K562 (cell line): ENCODE measurements around the gene GRIN1. TPM values are rescaled to one million over a fixed set of nuclear protein-coding genes. Genes with fewer than 3 reads are reported as not detected.

ENCODE experiments used
- BRCA1 ChIP-seq, 2 experiments: fragments of 450-650 bp in 1 of 2; sonication (generic) in 1 of 2; formaldehyde crosslinking in 1 of 2; IDR thresholded peaks; 2 replicates each; pipeline versions ENCODE4 v1.5.0 to v1.6.1; 2017 to 2020; ENCODE audit warnings: mild to moderate bottlenecking in 1 of 2, missing genetic modification reagents in 1 of 2
- NFATC3 ChIP-seq: fragments of 450-650 bp; IDR thresholded peaks from 2 replicates; pipeline ENCODE4 v1.6.1; 2017; ENCODE audit warnings: mild to moderate bottlenecking
- NR2C2 ChIP-seq, 2 experiments: fragments of 200-800 bp in 1 of 2; sonication (Bioruptor generic) in 1 of 2; sonication (generic) in 1 of 2; formaldehyde crosslinking in 1 of 2; IDR thresholded peaks; 2 replicates each; pipeline versions ENCODE4 v1.6.1 to v1.8.0; 2016 to 2022; ENCODE audit warnings: mild to moderate bottlenecking in 1 of 2, missing compliant biosample characterization in 1 of 2, missing genetic modification characterization in 1 of 2, missing genetic modification reagents in 1 of 2
- RHOXF2B ChIP-seq: fragments of 250-450 bp; sonication (Bioruptor Pico); conservative IDR thresholded peaks from 2 replicates; pipeline ENCODE4 v1.5.1; 2021
- SOX6 ChIP-seq: fragments of 450-650 bp; IDR thresholded peaks from 2 replicates; pipeline ENCODE4 v1.6.1; 2014; ENCODE audit warnings: mild to moderate bottlenecking
- ZNF57 ChIP-seq: fragments of 450-650 bp; formaldehyde crosslinking; IDR thresholded peaks from 2 replicates; pipeline ENCODE4 v1.4.0; 2020; ENCODE audit warnings: mild to moderate bottlenecking, moderate library complexity
- polyA plus RNA-seq, 8 experiments: library from polyadenylated mRNA; depleted of rRNA in 4 of 8; stranded (reverse) in 5 of 8; unstranded in 3 of 8; fragments of >200 nt; fragmentation: Nextera tagmentation in 2 of 8; fragmentation: Illumina TruSeq in 1 of 8; extraction: Ambion mirVana in 2 of 8; extraction: Trizol in 1 of 8; gene quantifications; 2 replicates each; pipeline versions ENCODE4 v1.2.1 to v1.2.3, GENCODE V29; 2011 to 2014; ENCODE audit warnings: inconsistent platforms in 1 of 8, missing spikeins in 1 of 8
- total RNA-seq, 7 experiments: library from RNA; depleted of rRNA in 6 of 7; stranded (reverse); fragments of >200 nt in 6 of 7; fragmentation: Illumina TruSeq in 2 of 7; extraction: Trizol in 2 of 7; gene quantifications; 2 replicates each; pipeline versions ENCODE4 v1.2.1 to v1.2.3, GENCODE V29; 2011 to 2021; ENCODE audit warnings: low replicate concordance in 1 of 7
- TF ChIP-seq, protein P1 (sequence below): sonication (generic); formaldehyde crosslinking; IDR thresholded peaks from 2 replicates; pipeline ENCODE4 v1.8.0; 2023; ENCODE audit warnings: mild to moderate bottlenecking, missing genetic modification reagents
- TF ChIP-seq, protein P2 (sequence below): sonication (generic); formaldehyde crosslinking; IDR thresholded peaks from 2 replicates; pipeline ENCODE4 v1.8.1; 2023; ENCODE audit warnings: mild to moderate bottlenecking, missing genetic modification reagents, moderate library complexity
- TF ChIP-seq, protein P3 (sequence below): sonication (generic); formaldehyde crosslinking; IDR thresholded peaks from 2 replicates; pipeline ENCODE4 v1.9.0; 2022; ENCODE audit warnings: mild to moderate bottlenecking, missing genetic modification reagents
- TF ChIP-seq, protein P4 (sequence below): fragments of 200-800 bp; sonication (Bioruptor generic); IDR thresholded peaks from 2 replicates; pipeline ENCODE4 v1.6.1; 2016; ENCODE audit warnings: missing genetic modification characterization, missing compliant biosample characterization
- TF ChIP-seq, protein P5 (sequence below): sonication (generic); formaldehyde crosslinking; IDR thresholded peaks from 2 replicates; pipeline ENCODE4 v1.5.0; 2020; ENCODE audit warnings: missing genetic modification reagents
- TF ChIP-seq, protein P6 (sequence below): fragments of 250-450 bp; sonication (Bioruptor Pico); IDR thresholded peaks from 2 replicates; pipeline ENCODE4 v1.8.0; 2021; ENCODE audit warnings: moderate library complexity, mild to moderate bottlenecking, inconsistent platforms

GRIN1 gene
- total and polyA plus RNA-seq, 9 of the 15 experiments (the other 6 are each of a cell fraction or from before 2014, with no cell fraction given): 0.03 to 0.35 (median 0.16) TPM; not detected in 6

DNA sequence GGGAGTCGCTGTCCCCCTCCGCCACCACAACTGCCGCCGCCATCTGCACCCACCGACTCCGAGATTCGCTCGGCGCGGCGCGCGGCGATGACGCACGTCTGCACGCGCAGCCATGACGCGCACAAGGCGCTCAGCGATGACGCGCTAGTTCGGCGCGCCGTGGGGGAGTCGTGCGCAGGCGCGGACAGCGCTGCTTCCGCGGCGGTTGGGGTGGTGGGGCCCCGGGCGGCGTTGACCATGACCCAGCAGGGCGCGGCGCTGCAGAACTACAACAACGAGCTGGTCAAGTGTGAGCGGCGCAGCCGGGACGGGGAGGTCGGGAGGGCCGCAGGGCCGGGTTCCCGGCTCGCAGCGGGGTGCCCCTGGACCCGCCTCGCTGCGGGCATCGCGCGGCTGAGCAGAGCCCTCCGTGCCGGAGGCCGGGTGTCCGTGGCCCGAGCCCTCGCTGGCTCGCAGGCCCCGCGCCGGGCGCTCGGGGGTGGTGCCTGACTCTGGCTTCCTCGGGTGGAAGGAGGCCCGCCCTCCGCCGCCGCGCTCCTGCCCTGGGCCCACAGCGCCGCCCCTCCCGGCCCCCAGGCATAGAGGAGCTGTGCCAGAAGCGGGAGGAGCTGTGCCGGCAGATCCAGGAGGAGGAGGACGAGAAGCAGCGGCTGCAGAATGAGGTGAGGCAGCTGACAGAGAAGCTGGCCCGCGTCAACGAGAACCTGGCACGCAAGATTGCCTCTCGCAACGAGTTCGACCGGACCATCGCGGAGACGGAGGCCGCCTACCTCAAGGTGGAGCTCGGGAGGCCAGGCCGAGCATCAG, 49.7 kb downstream of the GRIN1 start, which contains the start of the genes ANAPC2 and SSNA1 (continued):
- TF ChIP-seq, protein P1, sequence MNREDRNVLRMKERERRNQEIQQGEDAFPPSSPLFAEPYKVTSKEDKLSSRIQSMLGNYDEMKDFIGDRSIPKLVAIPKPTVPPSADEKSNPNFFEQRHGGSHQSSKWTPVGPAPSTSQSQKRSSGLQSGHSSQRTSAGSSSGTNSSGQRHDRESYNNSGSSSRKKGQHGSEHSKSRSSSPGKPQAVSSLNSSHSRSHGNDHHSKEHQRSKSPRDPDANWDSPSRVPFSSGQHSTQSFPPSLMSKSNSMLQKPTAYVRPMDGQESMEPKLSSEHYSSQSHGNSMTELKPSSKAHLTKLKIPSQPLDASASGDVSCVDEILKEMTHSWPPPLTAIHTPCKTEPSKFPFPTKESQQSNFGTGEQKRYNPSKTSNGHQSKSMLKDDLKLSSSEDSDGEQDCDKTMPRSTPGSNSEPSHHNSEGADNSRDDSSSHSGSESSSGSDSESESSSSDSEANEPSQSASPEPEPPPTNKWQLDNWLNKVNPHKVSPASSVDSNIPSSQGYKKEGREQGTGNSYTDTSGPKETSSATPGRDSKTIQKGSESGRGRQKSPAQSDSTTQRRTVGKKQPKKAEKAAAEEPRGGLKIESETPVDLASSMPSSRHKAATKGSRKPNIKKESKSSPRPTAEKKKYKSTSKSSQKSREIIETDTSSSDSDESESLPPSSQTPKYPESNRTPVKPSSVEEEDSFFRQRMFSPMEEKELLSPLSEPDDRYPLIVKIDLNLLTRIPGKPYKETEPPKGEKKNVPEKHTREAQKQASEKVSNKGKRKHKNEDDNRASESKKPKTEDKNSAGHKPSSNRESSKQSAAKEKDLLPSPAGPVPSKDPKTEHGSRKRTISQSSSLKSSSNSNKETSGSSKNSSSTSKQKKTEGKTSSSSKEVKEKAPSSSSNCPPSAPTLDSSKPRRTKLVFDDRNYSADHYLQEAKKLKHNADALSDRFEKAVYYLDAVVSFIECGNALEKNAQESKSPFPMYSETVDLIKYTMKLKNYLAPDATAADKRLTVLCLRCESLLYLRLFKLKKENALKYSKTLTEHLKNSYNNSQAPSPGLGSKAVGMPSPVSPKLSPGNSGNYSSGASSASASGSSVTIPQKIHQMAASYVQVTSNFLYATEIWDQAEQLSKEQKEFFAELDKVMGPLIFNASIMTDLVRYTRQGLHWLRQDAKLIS (CRISPR knock-in tag): peak; percentile 80; the same call in 1 of the 2 replicates
- peak; percentile 59; the same call in 1 of the 2 replicates for TF ChIP-seq SOX6
- TF ChIP-seq, protein P2, sequence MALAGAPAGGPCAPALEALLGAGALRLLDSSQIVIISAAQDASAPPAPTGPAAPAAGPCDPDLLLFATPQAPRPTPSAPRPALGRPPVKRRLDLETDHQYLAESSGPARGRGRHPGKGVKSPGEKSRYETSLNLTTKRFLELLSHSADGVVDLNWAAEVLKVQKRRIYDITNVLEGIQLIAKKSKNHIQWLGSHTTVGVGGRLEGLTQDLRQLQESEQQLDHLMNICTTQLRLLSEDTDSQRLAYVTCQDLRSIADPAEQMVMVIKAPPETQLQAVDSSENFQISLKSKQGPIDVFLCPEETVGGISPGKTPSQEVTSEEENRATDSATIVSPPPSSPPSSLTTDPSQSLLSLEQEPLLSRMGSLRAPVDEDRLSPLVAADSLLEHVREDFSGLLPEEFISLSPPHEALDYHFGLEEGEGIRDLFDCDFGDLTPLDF (CRISPR knock-in tag): peak; percentile 61; the same call in 1 of the 2 replicates
- TF ChIP-seq, protein P3, sequence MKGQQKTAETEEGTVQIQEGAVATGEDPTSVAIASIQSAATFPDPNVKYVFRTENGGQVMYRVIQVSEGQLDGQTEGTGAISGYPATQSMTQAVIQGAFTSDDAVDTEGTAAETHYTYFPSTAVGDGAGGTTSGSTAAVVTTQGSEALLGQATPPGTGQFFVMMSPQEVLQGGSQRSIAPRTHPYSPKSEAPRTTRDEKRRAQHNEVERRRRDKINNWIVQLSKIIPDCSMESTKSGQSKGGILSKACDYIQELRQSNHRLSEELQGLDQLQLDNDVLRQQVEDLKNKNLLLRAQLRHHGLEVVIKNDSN (CRISPR knock-in tag): peak; percentile 64
- TF ChIP-seq, protein P4, sequence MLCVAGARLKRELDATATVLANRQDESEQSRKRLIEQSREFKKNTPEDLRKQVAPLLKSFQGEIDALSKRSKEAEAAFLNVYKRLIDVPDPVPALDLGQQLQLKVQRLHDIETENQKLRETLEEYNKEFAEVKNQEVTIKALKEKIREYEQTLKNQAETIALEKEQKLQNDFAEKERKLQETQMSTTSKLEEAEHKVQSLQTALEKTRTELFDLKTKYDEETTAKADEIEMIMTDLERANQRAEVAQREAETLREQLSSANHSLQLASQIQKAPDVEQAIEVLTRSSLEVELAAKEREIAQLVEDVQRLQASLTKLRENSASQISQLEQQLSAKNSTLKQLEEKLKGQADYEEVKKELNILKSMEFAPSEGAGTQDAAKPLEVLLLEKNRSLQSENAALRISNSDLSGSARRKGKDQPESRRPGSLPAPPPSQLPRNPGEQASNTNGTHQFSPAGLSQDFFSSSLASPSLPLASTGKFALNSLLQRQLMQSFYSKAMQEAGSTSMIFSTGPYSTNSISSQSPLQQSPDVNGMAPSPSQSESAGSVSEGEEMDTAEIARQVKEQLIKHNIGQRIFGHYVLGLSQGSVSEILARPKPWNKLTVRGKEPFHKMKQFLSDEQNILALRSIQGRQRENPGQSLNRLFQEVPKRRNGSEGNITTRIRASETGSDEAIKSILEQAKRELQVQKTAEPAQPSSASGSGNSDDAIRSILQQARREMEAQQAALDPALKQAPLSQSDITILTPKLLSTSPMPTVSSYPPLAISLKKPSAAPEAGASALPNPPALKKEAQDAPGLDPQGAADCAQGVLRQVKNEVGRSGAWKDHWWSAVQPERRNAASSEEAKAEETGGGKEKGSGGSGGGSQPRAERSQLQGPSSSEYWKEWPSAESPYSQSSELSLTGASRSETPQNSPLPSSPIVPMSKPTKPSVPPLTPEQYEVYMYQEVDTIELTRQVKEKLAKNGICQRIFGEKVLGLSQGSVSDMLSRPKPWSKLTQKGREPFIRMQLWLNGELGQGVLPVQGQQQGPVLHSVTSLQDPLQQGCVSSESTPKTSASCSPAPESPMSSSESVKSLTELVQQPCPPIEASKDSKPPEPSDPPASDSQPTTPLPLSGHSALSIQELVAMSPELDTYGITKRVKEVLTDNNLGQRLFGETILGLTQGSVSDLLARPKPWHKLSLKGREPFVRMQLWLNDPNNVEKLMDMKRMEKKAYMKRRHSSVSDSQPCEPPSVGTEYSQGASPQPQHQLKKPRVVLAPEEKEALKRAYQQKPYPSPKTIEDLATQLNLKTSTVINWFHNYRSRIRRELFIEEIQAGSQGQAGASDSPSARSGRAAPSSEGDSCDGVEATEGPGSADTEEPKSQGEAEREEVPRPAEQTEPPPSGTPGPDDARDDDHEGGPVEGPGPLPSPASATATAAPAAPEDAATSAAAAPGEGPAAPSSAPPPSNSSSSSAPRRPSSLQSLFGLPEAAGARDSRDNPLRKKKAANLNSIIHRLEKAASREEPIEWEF (CRISPR knock-in tag): no peak
- TF ChIP-seq, protein P5, sequence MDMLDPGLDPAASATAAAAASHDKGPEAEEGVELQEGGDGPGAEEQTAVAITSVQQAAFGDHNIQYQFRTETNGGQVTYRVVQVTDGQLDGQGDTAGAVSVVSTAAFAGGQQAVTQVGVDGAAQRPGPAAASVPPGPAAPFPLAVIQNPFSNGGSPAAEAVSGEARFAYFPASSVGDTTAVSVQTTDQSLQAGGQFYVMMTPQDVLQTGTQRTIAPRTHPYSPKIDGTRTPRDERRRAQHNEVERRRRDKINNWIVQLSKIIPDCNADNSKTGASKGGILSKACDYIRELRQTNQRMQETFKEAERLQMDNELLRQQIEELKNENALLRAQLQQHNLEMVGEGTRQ (CRISPR knock-in tag): no peak
- no peak for TF ChIP-seq BRCA1 (IDR thresholded peaks at IDR 0.05)
- TF ChIP-seq BRCA1 (CRISPR knock-in tag; IDR thresholded peaks at IDR 0.05): no peak
- TF ChIP-seq NR2C2 (CRISPR knock-in tag; IDR thresholded peaks at IDR 0.05): peak; percentile 66; the same call in 1 of the 2 replicates
- TF ChIP-seq NR2C2 (tag; IDR thresholded peaks at IDR 0.05): peak; percentile 72; the same call in 1 of the 2 replicates
- TF ChIP-seq, protein P6, sequence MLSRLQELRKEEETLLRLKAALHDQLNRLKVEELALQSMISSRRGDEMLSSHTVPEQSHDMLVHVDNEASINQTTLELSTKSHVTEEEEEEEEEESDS (CRISPR knock-in tag): no peak
- no peak for TF ChIP-seq ZNF57 (CRISPR knock-in tag)
- no peak for TF ChIP-seq RHOXF2B (CRISPR knock-in tag)
- TF ChIP-seq NFATC3: no peak
